ENCODE measurements around the gene FBN3.

DNA sequence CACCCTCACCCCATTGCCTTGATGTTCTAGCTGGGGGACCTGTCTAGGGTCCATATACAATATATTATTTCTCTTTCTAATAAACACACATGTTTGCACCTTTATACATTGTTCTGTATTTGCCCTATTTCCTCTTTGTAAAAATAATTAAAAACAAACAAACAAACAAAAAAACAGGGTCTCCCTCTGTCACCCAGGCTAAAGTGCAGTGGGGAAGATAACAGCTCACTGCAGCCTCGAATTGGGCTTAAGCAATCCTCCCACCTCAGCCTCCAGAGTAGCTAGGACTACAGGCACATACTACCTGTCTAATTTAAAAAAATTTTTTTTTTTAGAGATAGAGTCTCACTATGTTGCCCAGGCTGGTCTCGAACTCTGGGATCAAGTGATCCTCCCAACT lies 5.9 kb upstream of the FBN3 start:
- TF ChIP-seq, protein P1, sequence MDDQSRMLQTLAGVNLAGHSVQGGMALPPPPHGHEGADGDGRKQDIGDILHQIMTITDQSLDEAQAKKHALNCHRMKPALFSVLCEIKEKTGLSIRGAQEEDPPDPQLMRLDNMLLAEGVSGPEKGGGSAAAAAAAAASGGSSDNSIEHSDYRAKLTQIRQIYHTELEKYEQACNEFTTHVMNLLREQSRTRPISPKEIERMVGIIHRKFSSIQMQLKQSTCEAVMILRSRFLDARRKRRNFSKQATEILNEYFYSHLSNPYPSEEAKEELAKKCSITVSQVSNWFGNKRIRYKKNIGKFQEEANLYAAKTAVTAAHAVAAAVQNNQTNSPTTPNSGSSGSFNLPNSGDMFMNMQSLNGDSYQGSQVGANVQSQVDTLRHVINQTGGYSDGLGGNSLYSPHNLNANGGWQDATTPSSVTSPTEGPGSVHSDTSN (CRISPR knock-in tag; IDR thresholded peaks at IDR 0.05): no peak
- TF ChIP-seq, protein P2, sequence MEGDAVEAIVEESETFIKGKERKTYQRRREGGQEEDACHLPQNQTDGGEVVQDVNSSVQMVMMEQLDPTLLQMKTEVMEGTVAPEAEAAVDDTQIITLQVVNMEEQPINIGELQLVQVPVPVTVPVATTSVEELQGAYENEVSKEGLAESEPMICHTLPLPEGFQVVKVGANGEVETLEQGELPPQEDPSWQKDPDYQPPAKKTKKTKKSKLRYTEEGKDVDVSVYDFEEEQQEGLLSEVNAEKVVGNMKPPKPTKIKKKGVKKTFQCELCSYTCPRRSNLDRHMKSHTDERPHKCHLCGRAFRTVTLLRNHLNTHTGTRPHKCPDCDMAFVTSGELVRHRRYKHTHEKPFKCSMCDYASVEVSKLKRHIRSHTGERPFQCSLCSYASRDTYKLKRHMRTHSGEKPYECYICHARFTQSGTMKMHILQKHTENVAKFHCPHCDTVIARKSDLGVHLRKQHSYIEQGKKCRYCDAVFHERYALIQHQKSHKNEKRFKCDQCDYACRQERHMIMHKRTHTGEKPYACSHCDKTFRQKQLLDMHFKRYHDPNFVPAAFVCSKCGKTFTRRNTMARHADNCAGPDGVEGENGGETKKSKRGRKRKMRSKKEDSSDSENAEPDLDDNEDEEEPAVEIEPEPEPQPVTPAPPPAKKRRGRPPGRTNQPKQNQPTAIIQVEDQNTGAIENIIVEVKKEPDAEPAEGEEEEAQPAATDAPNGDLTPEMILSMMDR (tag by site-specific recombination; IDR thresholded peaks at IDR 0.05): no peak
- TF ChIP-seq, protein P3, sequence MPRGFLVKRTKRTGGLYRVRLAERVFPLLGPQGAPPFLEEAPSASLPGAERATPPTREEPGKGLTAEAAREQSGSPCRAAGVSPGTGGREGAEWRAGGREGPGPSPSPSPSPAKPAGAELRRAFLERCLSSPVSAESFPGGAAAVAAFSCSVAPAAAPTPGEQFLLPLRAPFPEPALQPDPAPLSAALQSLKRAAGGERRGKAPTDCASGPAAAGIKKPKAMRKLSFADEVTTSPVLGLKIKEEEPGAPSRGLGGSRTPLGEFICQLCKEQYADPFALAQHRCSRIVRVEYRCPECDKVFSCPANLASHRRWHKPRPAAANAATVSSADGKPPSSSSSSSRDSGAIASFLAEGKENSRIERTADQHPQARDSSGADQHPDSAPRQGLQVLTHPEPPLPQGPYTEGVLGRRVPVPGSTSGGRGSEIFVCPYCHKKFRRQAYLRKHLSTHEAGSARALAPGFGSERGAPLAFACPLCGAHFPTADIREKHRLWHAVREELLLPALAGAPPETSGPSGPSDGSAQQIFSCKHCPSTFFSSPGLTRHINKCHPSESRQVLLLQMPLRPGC (tag by site-specific recombination; IDR thresholded peaks at IDR 0.05): no peak
- TF ChIP-seq SETDB1 (IDR thresholded peaks at IDR 0.05; ENCODE audit: insufficient read length, low read length) (no peak), ZNF747 (tag by site-specific recombination; IDR thresholded peaks at IDR 0.05) (no peak)

All from HEK293 (cell line).